GM21825 (cell line): Measurements from ENCODE around the gene MAP4.
"Not testable (repeated sequence)": the region's sequence is repeated elsewhere in the genome, so short reads cannot be mapped to it uniquely, and the experiment has no call there.

ENCODE experiments used
- ATAC-seq: cut with Tn5 transposase; IDR thresholded peaks from one replicate; pipeline ENCODE4 v1.9.1; 2021; ENCODE audit warnings: mild to moderate bottlenecking, moderate library complexity; ENCODE audit not compliant: unreplicated experiment

Gene MAP4

DNA sequence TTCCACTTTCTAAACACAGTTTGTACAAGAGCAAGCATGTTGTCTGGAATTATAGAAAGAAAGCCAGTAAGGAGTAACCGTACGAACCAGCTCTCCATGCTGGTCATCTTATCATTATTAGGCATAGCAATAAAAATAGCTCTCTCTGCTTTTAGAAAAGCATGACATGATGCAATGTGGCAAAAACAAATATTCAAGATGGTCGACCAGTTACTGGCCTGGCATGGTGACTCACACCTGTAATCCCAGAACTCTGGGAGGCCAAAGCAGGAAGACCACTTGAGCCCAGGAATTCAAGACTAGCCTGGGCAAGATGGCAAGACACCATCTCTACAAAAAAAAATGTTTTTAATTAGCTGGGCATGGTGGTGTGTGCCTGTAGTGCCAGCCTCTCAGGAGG is 2.6 kb upstream of the MAP4 start:
- no peak for ATAC-seq

DNA sequence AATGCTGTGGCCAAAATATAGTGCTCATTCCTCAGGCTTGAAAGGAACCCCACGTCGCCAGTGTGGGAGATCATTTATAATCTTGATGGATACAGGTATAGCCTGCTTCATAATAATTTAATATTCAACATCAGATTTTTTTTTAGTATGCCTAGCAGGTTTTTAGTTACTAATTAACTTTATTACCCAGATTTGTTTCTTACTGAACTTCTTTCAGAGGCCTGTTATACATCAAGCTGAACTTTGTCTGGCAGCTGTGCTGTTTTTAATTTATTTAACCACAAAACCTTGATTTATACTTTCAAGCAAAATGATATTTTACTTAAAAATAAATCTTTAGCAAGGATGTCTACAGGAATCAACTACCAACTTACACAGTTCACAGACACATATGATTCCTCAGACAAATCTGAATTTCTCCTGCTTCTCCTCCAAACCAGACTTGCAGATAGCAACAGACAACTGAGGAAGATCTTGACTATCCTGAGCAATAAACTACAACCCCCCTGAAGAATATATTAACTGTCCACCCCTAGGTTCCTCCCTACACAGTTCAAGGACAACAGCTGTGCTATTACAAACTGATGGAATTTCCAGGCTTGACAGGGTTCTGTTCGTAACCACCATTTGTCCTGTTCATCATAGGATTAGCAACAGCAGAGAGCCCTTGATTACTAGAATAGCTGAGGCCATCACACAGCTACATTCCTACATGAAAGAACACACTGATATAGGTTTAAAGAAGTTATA is 610 bp downstream of the MAP4 start:
- ATAC-seq, result no peak

DNA sequence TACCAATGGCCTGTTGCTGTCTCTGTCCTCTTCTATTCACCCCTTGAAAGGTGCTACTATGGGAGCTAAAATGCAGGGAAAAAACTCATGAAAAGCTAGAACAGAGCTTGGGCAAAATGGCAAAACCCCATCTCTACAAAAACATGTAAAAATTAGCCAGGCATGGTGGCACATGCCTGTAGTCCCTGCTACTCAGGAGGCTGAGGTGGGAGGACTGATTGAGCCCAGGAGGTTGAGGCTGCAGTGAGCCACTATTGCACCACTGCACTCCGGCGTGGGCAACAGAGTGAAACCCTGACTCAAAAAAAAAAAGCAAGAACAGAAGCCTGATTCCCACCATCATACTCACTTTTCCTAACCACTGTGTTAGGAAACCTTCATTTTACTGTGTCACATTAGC is 1.9 kb downstream of the MAP4 start:
- ATAC-seq, result no peak

DNA sequence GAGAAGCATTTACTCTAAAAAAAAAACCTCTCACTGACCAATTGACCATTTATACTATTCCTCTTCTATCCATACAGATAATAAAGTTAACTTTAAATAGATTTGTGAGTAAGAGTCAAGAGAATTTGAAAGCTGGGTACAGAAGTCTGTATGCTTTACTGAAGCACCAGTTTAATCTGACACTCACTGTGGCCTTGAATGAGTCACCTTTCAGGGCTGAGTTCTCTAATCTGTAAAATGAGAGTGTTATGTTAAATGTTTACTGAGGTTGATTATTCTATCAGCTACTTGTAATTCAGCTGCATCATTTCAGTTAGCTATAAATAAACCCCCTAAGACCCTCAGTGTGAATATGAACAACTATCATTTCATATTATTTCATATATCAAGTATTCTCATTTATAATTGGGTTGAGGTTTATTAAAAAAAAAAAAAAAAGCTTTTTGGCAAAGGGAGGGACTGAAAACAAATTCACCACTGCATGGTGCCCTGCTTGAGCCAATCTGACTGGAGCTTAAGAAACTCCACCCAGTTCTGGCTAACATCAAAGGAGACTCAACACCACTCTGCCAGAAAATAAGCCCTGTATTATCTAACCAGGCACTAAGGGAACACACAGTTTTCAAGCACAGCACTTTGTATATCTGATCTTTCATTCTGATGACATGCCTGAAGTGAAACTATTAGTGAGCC is 2.8 kb downstream of the MAP4 start:
- no peak for ATAC-seq

DNA sequence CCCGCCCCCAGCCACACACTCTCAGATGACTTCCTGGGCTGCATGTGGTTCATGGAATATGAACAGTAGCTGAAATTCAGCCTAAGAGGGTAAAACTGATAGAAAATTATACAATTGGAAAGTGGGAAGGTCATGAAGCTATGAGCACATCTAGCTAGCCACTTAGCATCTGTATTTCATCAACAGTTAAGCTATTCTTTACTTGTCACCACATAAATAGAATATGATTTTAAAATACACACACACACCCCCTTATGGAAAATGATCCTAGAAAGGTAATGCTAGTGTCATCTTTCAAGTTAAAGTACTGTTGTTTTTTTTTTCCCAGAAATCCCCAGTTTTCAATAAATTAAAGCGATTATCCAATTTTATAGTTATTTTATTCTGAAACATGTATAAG is 3.6 kb downstream of the MAP4 start:
- no peak for ATAC-seq

DNA sequence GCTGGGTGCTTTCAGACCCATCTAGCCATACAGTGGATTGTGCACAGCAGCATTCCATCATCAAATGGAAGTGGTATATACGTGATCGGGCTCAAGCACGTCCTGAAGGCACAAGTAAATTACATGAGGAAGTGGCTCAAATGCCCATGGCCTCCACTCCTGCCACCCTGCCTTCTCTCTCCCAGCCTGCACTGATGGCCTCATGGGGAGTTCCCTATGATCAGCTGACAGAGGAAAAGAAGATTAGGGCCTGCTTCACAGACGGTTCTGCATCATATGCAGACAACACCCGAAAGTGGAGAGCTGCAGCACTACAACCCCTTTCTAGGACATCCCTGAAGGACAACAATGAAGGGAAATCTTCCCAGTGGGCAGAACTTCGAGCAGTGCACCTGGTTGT is 8.2 kb downstream of the MAP4 start:
- not testable (repeated sequence) for ATAC-seq

DNA sequence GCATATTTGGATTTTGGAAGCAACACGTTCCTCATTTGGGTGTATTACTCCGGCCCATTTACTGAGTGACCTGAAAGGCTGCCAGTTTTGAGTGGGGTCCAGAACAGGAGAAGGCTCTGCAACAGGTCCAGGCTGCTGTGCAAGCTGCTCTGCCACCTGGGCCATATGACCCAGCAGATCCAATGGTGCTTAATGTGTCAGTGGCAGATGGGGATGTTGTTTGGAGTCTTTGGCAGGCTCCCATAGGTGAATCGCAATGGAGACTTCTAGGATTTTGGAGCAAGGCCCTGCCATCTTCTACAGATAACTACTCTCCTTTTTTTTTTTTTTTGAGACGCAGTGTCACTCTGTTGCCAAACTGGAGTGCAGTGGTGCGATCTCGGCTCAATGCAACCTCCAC is 8.9 kb downstream of the MAP4 start:
- not testable (repeated sequence) for ATAC-seq

DNA sequence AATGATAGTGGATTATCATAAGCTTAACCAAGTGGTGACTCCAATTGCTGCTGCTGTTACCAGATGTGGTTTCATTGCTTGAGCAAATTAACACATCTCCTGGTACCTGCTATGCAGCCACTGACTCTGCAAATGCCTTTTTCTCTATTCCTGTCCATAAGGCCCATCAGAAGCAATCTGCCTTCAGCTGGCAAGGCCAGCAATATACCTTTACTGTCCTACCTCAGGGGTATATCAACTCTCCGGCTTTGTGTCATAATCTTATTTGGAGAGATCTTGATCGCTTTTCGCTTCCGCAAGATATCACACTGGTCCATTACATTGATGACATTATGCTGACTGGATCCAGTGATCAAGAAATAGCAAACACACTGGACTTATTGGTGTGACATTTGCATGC is 9.4 kb downstream of the MAP4 start:
- ATAC-seq, result not testable (repeated sequence)

DNA sequence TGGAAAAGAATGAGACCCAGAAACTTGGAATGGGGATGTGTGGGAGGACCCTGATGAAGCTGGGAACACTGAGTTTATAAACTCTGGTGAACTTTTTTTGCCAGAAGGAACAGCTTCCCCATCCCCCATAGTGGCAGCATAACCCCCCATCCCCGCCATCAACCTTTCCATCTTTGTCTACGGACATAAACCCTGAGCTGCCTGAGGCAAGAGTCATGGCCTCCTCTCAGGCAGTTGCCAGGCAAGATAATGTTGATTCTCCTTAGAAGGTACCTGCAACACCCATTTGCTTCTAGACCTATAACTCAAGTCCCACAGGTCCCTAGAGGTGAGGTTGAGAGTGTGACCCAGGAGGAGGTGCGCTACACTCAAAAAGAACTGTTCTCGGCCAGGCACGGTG is 11.5 kb downstream of the MAP4 start:
- ATAC-seq, result no peak

DNA sequence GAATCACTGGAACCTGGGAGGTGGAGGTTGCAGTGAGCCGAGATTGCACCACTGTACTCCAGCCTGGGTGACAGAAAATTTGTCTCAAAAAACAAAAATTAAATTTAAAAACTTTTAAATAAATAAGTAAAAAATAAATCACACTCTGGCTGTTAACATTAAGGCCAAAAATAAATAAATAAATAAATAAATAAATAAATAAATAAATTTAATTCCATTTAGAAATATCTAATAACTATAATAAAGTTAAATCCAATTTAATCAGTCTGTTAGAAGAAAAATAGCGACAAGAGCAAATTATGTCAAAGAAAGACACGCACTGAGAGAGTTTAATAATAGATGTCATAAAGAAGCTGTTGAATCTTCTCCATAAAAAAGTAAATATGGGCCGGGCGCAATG is 13.4 kb downstream of the MAP4 start:
- ATAC-seq, result no peak

DNA sequence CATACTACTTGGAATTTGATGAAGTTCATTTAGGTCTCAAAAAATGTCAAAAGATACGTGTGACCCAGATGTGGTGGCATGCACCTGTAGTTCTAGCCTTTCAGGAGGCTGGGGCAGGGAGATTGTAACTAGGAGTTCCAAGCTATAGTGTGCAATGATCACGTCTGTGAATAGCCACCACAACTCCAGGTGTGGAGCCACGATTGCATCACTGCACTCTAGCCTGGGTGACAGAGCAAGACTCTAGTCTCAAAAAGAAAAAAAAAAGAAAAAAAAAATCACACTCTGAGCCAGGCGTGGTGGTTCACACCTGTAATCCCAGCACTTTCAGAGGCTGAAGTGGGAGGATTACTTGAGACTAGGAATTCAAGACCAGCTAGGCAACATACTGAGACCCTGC is 14.2 kb downstream of the MAP4 start:
- no peak for ATAC-seq

DNA sequence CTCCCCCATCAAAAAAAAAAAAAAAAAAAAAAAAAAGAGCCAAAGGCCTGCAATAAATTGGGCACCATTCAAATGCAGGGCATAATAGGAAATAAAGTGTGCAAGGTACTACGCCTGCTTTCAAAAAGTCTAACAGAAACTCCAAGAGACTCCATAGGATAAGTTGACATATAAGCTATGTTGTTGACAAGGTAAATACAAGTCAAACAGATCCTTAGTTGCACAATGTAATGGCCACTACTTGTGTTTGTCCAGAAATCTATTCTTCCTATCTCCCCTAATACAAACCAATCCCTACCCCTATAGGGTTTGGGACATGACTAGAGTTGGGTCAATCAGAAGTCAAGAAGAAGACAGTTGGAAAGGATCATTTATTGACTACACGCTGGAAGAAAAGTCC is 16.0 kb downstream of the MAP4 start:
- no peak for ATAC-seq

DNA sequence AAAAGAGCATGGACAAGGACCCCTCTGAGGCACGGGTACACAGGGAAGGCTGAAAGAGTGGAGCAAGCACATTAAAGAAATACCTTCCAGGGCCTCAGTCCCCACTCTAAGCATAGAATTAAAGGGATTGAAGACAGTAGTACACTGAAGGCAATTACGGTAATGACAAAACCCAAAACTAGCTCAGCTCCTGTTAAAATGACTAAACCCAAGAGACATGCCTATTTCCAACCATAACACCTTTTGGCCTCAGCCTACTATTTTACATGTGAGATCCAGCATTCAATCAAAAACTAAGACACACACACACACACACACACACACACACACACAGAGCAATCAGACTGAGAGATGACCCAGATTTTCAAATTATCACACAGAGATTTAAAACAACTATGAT is 19.8 kb downstream of the MAP4 start:
- no peak for ATAC-seq

DNA sequence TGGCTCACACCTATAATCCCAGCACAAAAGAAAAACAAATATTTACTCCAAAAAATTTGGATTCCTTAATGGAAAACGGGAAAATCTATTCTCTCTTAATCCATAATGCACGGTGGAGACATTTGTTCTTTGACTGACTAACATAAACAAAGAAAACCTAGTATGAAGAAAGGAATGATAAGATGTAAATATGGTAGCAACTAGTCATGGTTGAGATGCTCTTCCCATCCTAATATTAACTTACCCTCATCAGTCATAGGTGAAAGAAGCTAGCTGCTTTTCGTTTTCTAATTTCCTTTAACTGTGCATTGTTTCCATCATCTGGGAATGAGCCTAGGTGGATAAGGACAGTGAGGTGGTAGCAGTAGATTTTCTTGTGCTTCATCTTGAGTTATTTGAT is 22.0 kb downstream of the MAP4 start:
- no peak for ATAC-seq

DNA sequence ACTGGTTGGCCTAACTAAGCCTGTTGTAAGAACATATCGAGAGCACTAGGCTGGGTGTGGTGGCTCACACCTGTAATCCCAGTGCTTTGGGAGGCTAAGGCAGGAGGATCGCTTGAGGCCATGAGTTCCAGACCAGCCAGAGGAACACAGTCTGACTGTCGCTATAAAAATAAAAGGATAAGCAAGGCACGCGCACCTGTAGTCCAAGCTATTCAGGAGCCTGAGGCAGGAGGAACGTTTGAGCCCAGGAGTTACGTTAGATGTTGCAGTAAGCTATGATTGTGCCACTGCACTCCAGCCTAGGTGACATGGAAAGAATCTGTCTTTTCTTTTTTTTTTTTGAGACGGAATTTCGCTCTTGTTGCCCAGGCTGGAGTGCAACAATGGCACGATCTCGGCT is 24.9 kb downstream of the MAP4 start:
- no peak for ATAC-seq

DNA sequence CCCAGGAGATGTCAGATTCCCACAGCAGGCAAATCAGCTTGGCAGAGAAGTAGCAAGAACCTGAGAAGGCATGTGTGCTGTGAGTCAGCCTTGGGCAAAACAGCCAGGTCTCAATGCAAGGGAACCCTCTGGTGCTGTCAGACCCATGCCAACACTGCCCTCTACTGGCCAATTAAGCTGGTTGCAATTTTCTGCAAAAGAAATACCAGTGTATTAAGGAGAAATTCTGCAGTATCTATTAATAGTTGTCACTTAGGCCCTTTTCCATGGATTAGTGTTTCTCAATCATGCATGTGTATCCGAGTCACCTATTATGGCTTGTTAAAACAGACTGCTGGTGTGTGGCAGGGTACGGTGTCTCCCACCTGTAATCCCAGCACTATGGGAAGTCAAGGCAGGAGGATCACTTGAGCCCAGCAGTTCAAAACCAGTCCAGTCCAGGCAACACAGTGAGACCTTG is 26.2 kb downstream of the MAP4 start:
- peak; percentile 78 for ATAC-seq

DNA sequence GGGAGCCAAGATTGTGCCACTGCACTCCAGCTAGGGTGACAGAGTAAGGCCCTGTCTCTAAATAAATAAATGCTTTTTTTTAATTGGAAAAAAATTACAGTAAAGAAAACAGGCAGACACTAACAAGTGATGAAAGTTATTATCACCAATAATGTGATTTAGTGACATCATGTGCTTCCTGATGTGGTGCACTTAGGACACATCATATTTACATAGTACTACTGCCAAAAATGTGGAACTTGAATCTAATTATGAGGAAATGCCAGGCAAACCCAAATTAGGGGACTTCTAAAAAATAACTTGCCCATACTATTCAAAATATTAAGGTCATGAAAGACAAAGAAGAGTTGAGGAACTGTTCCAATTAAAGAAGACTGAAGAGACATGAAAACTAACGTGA is 30.8 kb downstream of the MAP4 start:
- no peak for ATAC-seq

DNA sequence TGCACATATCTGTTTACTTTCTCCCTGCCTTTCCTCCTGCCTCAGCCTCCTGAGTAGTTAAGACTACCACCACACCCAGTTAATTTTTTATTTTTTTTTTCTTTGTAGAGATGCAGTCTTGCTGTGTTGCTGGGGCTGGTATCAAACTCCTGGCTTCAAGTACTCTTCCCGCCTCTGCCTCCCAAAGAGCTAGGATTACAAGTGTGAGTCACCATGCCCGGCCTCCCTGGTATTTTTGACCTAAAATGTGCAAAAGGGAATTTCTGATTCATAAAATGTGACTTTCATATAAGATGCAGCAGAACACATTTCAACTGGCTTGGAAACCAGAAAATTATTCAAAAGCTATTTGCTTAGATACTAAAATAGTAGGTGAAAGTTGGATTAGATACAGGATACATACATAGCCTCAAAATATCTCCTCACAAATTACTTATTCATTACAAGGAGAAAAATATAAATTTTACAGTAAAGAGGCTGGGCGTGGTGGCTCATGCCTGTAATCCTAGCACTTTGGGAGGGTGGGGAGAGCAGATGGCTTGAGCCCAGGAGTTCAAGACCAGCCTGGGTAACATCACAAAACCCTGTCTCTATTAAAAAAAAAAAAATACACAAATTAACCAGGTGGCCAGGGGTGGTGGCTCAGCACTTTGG is 32.0 kb downstream of the MAP4 start:
- ATAC-seq, result no peak

DNA sequence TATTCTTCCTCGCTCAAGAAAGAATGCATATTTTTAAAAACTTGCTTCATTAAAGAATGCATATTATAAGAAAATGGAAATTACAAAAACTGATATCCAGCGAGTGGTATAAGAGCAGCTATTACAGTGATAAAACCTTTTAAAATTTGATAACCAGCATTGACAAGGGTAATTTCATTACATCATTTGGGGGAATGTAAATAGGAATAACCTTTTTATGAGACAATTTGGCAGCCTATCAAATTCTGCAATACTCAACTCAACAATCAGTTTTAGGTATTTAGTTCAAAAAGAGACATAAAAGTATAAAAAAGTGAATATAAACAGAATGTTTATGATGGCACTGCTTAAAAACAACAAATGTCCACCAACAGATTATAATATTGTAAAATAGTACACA is 35.4 kb downstream of the MAP4 start:
- no peak for ATAC-seq

DNA sequence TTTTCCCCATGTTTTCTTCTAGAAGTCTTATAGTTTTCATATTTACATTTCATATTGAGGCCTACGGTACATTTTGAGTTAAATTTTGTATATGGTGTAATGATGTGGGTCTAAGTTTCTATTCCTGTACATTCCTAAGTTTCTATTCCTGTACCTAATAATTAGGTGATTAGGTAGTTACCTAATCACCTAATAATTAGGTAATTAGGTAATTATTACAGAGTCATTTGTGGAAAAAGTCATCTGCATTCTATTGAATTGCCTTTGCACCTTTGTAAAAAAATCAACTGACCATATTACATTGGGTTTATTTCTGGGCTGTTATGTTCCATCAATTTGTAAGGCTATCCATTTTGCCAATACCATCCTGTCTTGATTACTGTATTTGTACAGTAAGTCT is 37.1 kb downstream of the MAP4 start:
- ATAC-seq, result no peak

DNA sequence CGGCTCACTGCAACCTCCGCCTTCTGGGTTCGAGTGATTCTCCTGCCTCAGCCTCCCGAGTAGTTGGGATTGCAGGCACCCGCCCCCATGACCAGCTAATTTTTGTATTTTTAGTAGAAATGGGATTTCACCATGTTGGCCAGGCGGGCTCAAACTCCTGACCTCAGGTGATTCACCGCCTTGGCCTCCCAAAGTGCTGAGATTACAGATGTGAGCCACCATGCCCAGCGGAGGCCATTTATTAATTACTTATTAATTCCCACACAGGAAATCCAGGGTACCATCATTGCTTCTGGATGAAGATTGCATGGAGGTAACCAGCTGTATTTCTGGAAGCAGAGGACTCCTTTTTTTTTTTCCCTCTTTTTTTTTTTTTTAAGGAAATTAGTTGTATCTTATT is 37.8 kb downstream of the MAP4 start:
- no peak for ATAC-seq

DNA sequence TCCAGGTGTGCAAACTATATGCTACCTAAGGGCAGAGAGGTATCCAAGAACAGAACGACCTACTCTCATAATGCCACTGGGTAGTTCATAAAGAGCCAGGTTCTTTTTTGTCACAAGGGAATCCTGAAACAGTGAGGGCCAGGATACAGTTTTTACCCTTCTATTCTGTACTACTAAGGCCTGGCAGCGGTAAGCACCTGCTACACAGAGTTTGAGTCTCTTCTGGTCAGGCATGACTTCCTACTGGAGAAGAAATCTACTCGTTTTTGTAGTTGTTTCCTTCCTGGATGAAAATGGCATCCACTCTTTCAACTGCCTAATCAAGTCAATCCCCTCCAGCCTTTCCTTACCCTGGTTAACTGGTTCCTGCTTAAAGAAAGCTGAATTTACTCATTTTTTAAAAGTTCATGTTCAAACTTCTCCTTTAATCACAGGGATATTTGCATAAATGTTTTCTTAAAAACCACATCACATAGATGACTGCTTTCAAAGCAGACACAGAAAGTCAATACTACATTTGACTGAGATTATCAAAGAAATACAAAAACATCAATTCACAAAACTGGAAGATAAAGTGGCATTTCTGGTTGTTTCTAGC is 40.0 kb downstream of the MAP4 start:
- ATAC-seq, result peak; percentile 58
